AG10803 (cell line): ENCODE data around the gene TDRD9.
A peak's percentile ranks its signal among the peaks of the same experiment; 100 is the strongest.

ENCODE experiments used
- DNase-seq: peaks from one replicate; pipeline ENCODE4 v3.0.0; 2010; ENCODE audit warnings: low read depth
- H3K4me3 ChIP-seq: 2 replicates; pipeline ENCODE4 v1.5.1; 2011; ENCODE audit warnings: mild to moderate bottlenecking, low read length, control low read depth
- CTCF ChIP-seq: conservative IDR thresholded peaks from 2 replicates; pipeline ENCODE4 v1.5.1; 2011; ENCODE audit warnings: mild to moderate bottlenecking, low read length, control low read depth, inconsistent platforms

TDRD9 gene

GRCh38 chr14:104091927-104092771 lies 163.9 kb downstream of the TDRD9 start:
- no peak for DNase-seq
- no peak overlapping the region for H3K4me3 ChIP-seq
- no peak for TF ChIP-seq CTCF

GRCh38 chr14:104092931-104093365 lies 164.7 kb downstream of the TDRD9 start:
- no peak for DNase-seq
- TF ChIP-seq CTCF = no peak
- no peak overlapping the region for H3K4me3 ChIP-seq

- no peak for TF ChIP-seq CTCF
- no peak for DNase-seq
- H3K4me3 ChIP-seq = no peak overlapping the region
Observed at GRCh38 chr14:104093366-104094055, 165.3 kb downstream of the TDRD9 start.

GRCh38 chr14:104094056-104094708 lies 165.9 kb downstream of the TDRD9 start:
- H3K4me3 ChIP-seq = no peak overlapping the region
- TF ChIP-seq CTCF = no peak

GRCh38 chr14:104094709-104095425 lies 166.6 kb downstream of the TDRD9 start:
- H3K4me3 ChIP-seq = no peak overlapping the region
- TF ChIP-seq CTCF = peak; percentile 69
- peak; percentile 18 for DNase-seq

More at GRCh38 chr14:104094056-104094708, 165.9 kb downstream of the TDRD9 start:
- no peak for DNase-seq

GRCh38 chr14:104095426-104096310 lies 167.4 kb downstream of the TDRD9 start:
- TF ChIP-seq CTCF = no peak
- no peak overlapping the region for H3K4me3 ChIP-seq
- DNase-seq = no peak
